Lung (tissue), 4 donors: ENCODE results near the gene PNMA8C. TPM values are rescaled to one million over a fixed set of nuclear protein-coding genes. Genes with fewer than 3 reads are reported as not detected.

Source experiments
- polyA plus RNA-seq, 2 donors: library from polyadenylated mRNA; stranded (reverse); fragments of 200-250 nt; gene quantifications; one replicate each; pipeline ENCODE4 v1.2.1, GENCODE V29; 2013
- total RNA-seq, 2 donors: library from RNA; depleted of rRNA in 1 of 2; stranded (reverse); fragments of >200 nt in 1 of 2; gene quantifications; one replicate each; pipeline ENCODE4 v1.2.1, GENCODE V29; 2014 to 2021
- donor health status: Bipolar disorder and iron deficiency.
- donor health status: healthy.
- donor health status: DM: yes; HTN: yes; CAD: no.

The PNMA8C gene
- total and polyA plus RNA-seq, 4 donors: 0.04 to 1.2 (median 0.47) TPM

Other genes starting within 250 kb of the PNMA8C start
- not detected for gene IGFL1, start 199.2 kb downstream of the PNMA8C start, total RNA-seq
- not detected for gene IGFL1, start 199.2 kb downstream of the PNMA8C start, polyA plus RNA-seq
- gene HIF3A, start 131.9 kb downstream of the PNMA8C start, total RNA-seq: 100 to 1,000 TPM in 1 of 2 donors, 10 to 100 TPM in 1; 85.5 to 315 TPM
- 10 to 100 TPM; 24.1 to 41.3 TPM for gene HIF3A, start 131.9 kb downstream of the PNMA8C start, polyA plus RNA-seq
- 10 to 100 TPM; 52.9 to 69.8 TPM for gene PPP5C, start 81.8 kb downstream of the PNMA8C start, total RNA-seq
- gene PPP5C, start 81.8 kb downstream of the PNMA8C start, polyA plus RNA-seq: 10 to 100 TPM; 48.5 to 56.4 TPM
- gene CCDC8, start 15.4 kb downstream of the PNMA8C start, total RNA-seq: 10 to 100 TPM; 19.7 to 45.7 TPM
- gene CCDC8, start 15.4 kb downstream of the PNMA8C start, polyA plus RNA-seq: 1 to 10 TPM; 3.9 to 6.2 TPM
- gene PNMA8A, start 42.6 kb upstream of the PNMA8C start, total RNA-seq: 10 to 100 TPM in 1 of 2 donors, 1 to 10 TPM in 1; 8.4 to 13.1 TPM
- 1 to 10 TPM in 1 of 2 donors, under 1 TPM in 1; 0.37 to 2.3 TPM for gene PNMA8A, start 42.6 kb upstream of the PNMA8C start, polyA plus RNA-seq
- gene PNMA8B, start 66.9 kb upstream of the PNMA8C start, total RNA-seq: 1 to 10 TPM; 1.8 to 4.1 TPM
- under 1 TPM; 0.48 to 0.59 TPM for gene PNMA8B, start 66.9 kb upstream of the PNMA8C start, polyA plus RNA-seq
- gene CALM3, start 172.4 kb upstream of the PNMA8C start, total RNA-seq: 100 to 1,000 TPM; 126 to 180 TPM
- gene CALM3, start 172.4 kb upstream of the PNMA8C start, polyA plus RNA-seq: 100 to 1,000 TPM; 144 to 202 TPM
- gene PTGIR, start 196.2 kb upstream of the PNMA8C start, total RNA-seq: 10 to 100 TPM in 1 of 2 donors, 1 to 10 TPM in 1; 7.8 to 13.2 TPM
- gene PTGIR, start 196.2 kb upstream of the PNMA8C start, polyA plus RNA-seq: 10 to 100 TPM in 1 of 2 donors, 1 to 10 TPM in 1; 9.6 to 37.0 TPM
- not detected for gene GNG8, start 207.3 kb upstream of the PNMA8C start, total RNA-seq
- not detected for gene GNG8, start 207.3 kb upstream of the PNMA8C start, polyA plus RNA-seq
- 10 to 100 TPM in 1 of 2 donors, 1 to 10 TPM in 1; 7.8 to 14.0 TPM for gene DACT3, start 232.2 kb upstream of the PNMA8C start, total RNA-seq
- 1 to 10 TPM; 2.8 to 3.9 TPM for gene DACT3, start 232.2 kb upstream of the PNMA8C start, polyA plus RNA-seq